ENCODE results near the gene GPBAR1. TPM values are rescaled to one million over a fixed set of nuclear protein-coding genes. Genes with fewer than 3 reads are reported as not detected.

The GPBAR1 gene
- total and polyA plus RNA-seq, 3 donors from 2014 or later: 1.5 to 3.4 (median 1.8) TPM

DNA sequence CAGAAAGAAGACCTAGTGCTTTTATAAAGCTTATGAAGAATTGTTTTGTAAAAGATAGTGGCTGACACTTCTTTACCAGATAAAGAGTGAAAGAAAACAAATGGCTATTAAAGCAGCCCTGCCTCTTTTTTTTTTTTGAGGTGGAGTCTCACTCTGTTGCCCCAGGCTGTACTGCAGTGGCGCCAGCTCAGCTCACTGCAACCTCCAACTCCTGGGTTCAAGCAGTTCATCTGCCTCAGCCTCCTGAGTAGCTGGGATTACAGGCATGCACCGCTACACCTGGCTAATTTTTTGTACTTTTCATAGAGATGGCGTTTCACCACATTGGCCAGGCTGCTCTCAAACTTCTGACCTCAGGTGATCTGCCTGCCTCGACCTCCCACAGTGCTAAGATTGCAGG is 31.0 kb upstream of the GPBAR1 start:
- Histone ChIP-seq H3K4me3 (no peak overlapping the region), H3K36me3 (ENCODE audit: low read depth, missing control alignments) (no peaks in the 10 kb centered on the region), H3K27ac (peak overlapping the region; percentile 59 to 86), H3K9me3 (no peaks in the 10 kb centered on the region), H3K4me1 (peaks cover 44% of the 10 kb centered on the region), H3K27me3 (no peaks in the 10 kb centered on the region)
- intact Hi-C loops (cut with DNase I; ENCODE audit: low total_unique reads): no loop called here
- TF ChIP-seq, protein P1, sequence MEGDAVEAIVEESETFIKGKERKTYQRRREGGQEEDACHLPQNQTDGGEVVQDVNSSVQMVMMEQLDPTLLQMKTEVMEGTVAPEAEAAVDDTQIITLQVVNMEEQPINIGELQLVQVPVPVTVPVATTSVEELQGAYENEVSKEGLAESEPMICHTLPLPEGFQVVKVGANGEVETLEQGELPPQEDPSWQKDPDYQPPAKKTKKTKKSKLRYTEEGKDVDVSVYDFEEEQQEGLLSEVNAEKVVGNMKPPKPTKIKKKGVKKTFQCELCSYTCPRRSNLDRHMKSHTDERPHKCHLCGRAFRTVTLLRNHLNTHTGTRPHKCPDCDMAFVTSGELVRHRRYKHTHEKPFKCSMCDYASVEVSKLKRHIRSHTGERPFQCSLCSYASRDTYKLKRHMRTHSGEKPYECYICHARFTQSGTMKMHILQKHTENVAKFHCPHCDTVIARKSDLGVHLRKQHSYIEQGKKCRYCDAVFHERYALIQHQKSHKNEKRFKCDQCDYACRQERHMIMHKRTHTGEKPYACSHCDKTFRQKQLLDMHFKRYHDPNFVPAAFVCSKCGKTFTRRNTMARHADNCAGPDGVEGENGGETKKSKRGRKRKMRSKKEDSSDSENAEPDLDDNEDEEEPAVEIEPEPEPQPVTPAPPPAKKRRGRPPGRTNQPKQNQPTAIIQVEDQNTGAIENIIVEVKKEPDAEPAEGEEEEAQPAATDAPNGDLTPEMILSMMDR (IDR thresholded peaks at IDR 0.05): no peak
- TF ChIP-seq POLR2A (IDR thresholded peaks at IDR 0.05): no peak
- 77 to 82% methylated on average over 4 of the region's 4 CpGs for WGBS, 2 donors
- DNase-seq: no peak

- intact Hi-C loops (cut with DNase I; ENCODE audit: low total_unique reads): no loop called here
- no peaks in the 10 kb centered on the region for H3K9me3 ChIP-seq
- no peak overlapping the region for H3K4me3 ChIP-seq
- no peak overlapping the region for H3K27ac ChIP-seq
- H3K36me3 ChIP-seq (ENCODE audit: low read depth, missing control alignments): no peaks in the 10 kb centered on the region
- no peak for DNase-seq
- TF ChIP-seq, protein P1 (IDR thresholded peaks at IDR 0.05): no peak
- no peak for TF ChIP-seq POLR2A (IDR thresholded peaks at IDR 0.05)
- WGBS, 2 donors: 19 to 21% methylated on average over 1 of the region's 1 CpG
- peaks cover 44% of the 10 kb centered on the region for H3K4me1 ChIP-seq
- H3K27me3 ChIP-seq: no peaks in the 10 kb centered on the region
Measured at GRCh38 chr2:218230882-218231281, 29.9 kb upstream of the GPBAR1 start.

- no peak for DNase-seq
- no peaks in the 10 kb centered on the region for H3K9me3 ChIP-seq
- H3K27ac ChIP-seq: peak overlapping the region in 1 of 2 donors; percentile 50
- no peaks in the 10 kb centered on the region for H3K36me3 ChIP-seq (ENCODE audit: low read depth, missing control alignments)
- intact Hi-C loops (cut with DNase I; ENCODE audit: low total_unique reads): no loop called here
- H3K4me1 ChIP-seq: peaks cover 37% of the 10 kb centered on the region
- no peaks in the 10 kb centered on the region for H3K27me3 ChIP-seq
- no peak overlapping the region for H3K4me3 ChIP-seq
- TF ChIP-seq POLR2A (IDR thresholded peaks at IDR 0.05): no peak
- TF ChIP-seq, protein P1 (IDR thresholded peaks at IDR 0.05): no peak
- 45 to 59% methylated on average over 4 of the region's 4 CpGs for WGBS, 2 donors
Measured at GRCh38 chr2:218233543-218233942, 27.3 kb upstream of the GPBAR1 start.

DNA sequence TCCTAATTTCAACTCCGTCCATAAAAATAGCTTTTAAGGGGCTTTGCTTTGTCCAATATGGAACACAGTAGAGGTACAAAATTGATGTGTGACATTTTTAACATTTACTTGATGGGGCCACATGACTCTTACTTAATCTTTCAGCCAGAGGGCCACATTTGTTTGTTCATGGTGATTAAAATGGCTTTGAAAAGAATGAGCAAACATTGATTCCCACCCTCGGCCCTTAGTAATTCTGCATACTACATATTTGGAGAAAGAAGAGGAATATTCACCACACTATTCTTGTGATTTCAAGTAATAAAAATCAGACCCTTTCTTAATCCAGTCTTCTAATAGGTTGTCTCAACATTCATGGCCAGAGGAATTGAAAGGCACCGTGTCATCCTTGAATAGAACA is 26.3 kb upstream of the GPBAR1 start:
- 59 to 61% methylated on average over 3 of the region's 3 CpGs for WGBS, 2 donors
- peaks cover 36% of the 10 kb centered on the region for H3K4me1 ChIP-seq
- no peak for DNase-seq
- intact Hi-C loops (cut with DNase I; ENCODE audit: low total_unique reads): no loop called here
- no peak overlapping the region for H3K27ac ChIP-seq
- H3K27me3 ChIP-seq: no peaks in the 10 kb centered on the region
- H3K9me3 ChIP-seq: no peaks in the 10 kb centered on the region
- no peak overlapping the region for H3K4me3 ChIP-seq
- TF ChIP-seq, protein P1 (IDR thresholded peaks at IDR 0.05): no peak
- TF ChIP-seq POLR2A (IDR thresholded peaks at IDR 0.05): no peak
- H3K36me3 ChIP-seq (ENCODE audit: low read depth, missing control alignments): no peaks in the 10 kb centered on the region

GRCh38 chr2:218235017-218235416 is 25.8 kb upstream of the GPBAR1 start:
- Histone ChIP-seq H3K36me3 (ENCODE audit: low read depth, missing control alignments) (no peaks in the 10 kb centered on the region), H3K4me3 (no peak overlapping the region), H3K27me3 (no peaks in the 10 kb centered on the region), H3K4me1 (peaks cover 31% of the 10 kb centered on the region), H3K9me3 (no peaks in the 10 kb centered on the region), H3K27ac (no peak overlapping the region)
- no peak for DNase-seq
- WGBS, 2 donors: 97 to 100% methylated on average over 2 of the region's 2 CpGs
- intact Hi-C loops (cut with DNase I; ENCODE audit: low total_unique reads): no loop called here
- TF ChIP-seq, protein P1 (IDR thresholded peaks at IDR 0.05): no peak
- TF ChIP-seq POLR2A (IDR thresholded peaks at IDR 0.05): no peak

Data from testis (tissue), 3 donors.